GM21367 (cell line): ENCODE measurements around the gene P2RX4.
A peak's percentile ranks its signal among the peaks of the same experiment; 100 is the strongest.
"Not testable (repeated sequence)": the region's sequence is repeated elsewhere in the genome, so short reads cannot be mapped to it uniquely, and the experiment has no call there.

Source experiments
- ATAC-seq: cut with Tn5 transposase; IDR thresholded peaks from one replicate; pipeline ENCODE4 v1.9.1; 2021; ENCODE audit not compliant: unreplicated experiment

P2RX4 gene

GRCh38 chr12:121219353-121219986, 9.5 kb downstream of the P2RX4 start:
- ATAC-seq, result no peak

GRCh38 chr12:121222847-121223246, 12.9 kb downstream of the P2RX4 start:
- ATAC-seq, result no peak

- ATAC-seq, result no peak
These were observed 13.7 kb downstream of the P2RX4 start for GRCh38 chr12:121223292-121224285.

GRCh38 chr12:121224591-121224990, 14.7 kb downstream of the P2RX4 start:
- ATAC-seq, result no peak

GRCh38 chr12:121226399-121226798, 16.5 kb downstream of the P2RX4 start:
- ATAC-seq, result no peak

- ATAC-seq, result peak; percentile 16
These were observed 16.9 kb downstream of the P2RX4 start for GRCh38 chr12:121226871-121227270.

- peak; percentile 74 for ATAC-seq
These were observed 17.4 kb downstream of the P2RX4 start for GRCh38 chr12:121227294-121227693.

- ATAC-seq, result no peak
These were observed 19.2 kb downstream of the P2RX4 start for GRCh38 chr12:121228919-121229665.

- not testable (repeated sequence) for ATAC-seq
These were observed 20.1 kb downstream of the P2RX4 start for GRCh38 chr12:121229826-121230537.

GRCh38 chr12:121230538-121230907, 20.6 kb downstream of the P2RX4 start:
- ATAC-seq, result no peak

GRCh38 chr12:121232163-121232562, 22.2 kb downstream of the P2RX4 start:
- no peak for ATAC-seq

- no peak for ATAC-seq
These were observed 23.2 kb downstream of the P2RX4 start for GRCh38 chr12:121232977-121233627.

- no peak for ATAC-seq
These were observed 23.7 kb downstream of the P2RX4 start for GRCh38 chr12:121233628-121234020.

GRCh38 chr12:121236776-121237175, 26.8 kb downstream of the P2RX4 start:
- ATAC-seq, result no peak

- ATAC-seq, result no peak
These were observed 27.5 kb downstream of the P2RX4 start for GRCh38 chr12:121237415-121237814.

GRCh38 chr12:121238086-121238485, 28.2 kb downstream of the P2RX4 start:
- no peak for ATAC-seq

GRCh38 chr12:121238604-121239350, 28.8 kb downstream of the P2RX4 start:
- ATAC-seq, result no peak

GRCh38 chr12:121239351-121240061, 29.6 kb downstream of the P2RX4 start:
- no peak for ATAC-seq

- no peak for ATAC-seq
These were observed 30.1 kb downstream of the P2RX4 start for GRCh38 chr12:121240062-121240420.
